ENCODE results near the gene SH2B3.

GRCh38 chr12:111360325-111360930, 45.3 kb upstream of the SH2B3 start:
- TF ChIP-seq POLR2A (IDR thresholded peaks at IDR 0.05; ENCODE audit: low read length), result no peak
- no peak for TF ChIP-seq GATA1 (IDR thresholded peaks at IDR 0.05; ENCODE audit: low read depth, low read length)
